Activated B cell treated with CpG ODN at 0.5 μM for 24 hours (primary cell): ENCODE results near the gene PALD1. TPM values are rescaled to one million over a fixed set of nuclear protein-coding genes. Genes with fewer than 3 reads are reported as not detected.

Source experiments
- ATAC-seq: fragments of 200-7000 bp; cut with Tn5 transposase; one replicate; pipeline ENCODE4 v1.10.0; 2021; ENCODE audit warnings: low read depth, mild to moderate bottlenecking, moderate library complexity
- CTCF ChIA-PET: fragments of 350-600 bp; sonication (Branson Sonifier 250); formaldehyde crosslinking; loops from one replicate; lab custom pipeline; 2021; ENCODE audit warnings: antibody characterized with exemption; lab: Charles Lee
- POLR2A ChIA-PET: fragments of 350-600 bp; sonication (Branson Sonifier 250); formaldehyde crosslinking; loops from one replicate; lab custom pipeline; 2021; ENCODE audit warnings: antibody characterized with exemption; lab: Charles Lee
- DNase-seq: peaks from one replicate; pipeline ENCODE4 v3.0.0; 2022
- H3K27ac Mint-ChIP-seq: one replicate; pipeline ENCODE4 v1.8.0; 2020; ENCODE audit warnings: mixed read lengths
- H3K27me3 Mint-ChIP-seq: one replicate; pipeline ENCODE4 v1.8.0; 2021; ENCODE audit warnings: mixed read lengths
- H3K36me3 Mint-ChIP-seq: one replicate; pipeline ENCODE4 v1.8.0; 2021; ENCODE audit warnings: low read depth, mixed read lengths
- H3K4me1 Mint-ChIP-seq: one replicate; pipeline ENCODE4 v1.8.0; 2021; ENCODE audit warnings: mixed read lengths
- H3K4me3 Mint-ChIP-seq: one replicate; pipeline ENCODE4 v1.8.0; 2020; ENCODE audit warnings: mild to moderate bottlenecking, mixed read lengths
- H3K9me3 Mint-ChIP-seq: one replicate; pipeline ENCODE4 v1.8.0; 2020; ENCODE audit warnings: mixed read lengths
- intact Hi-C: fragments of 100-400 bp; cut with micrococcal nuclease; formaldehyde crosslinking; loops from one replicate; pipeline ENCODE4 v1.15.1; 2024
- total RNA-seq: library from RNA; stranded (reverse); gene quantifications from 2 replicates; pipeline ENCODE4 v1.2.3, GENCODE V29; 2022
- TF ChIP-seq, protein P1 (sequence below): fragments of 200-600 bp; IDR thresholded peaks from one replicate; pipeline ENCODE4 v1.8.0; 2022; ENCODE audit warnings: antibody characterized with exemption, mild to moderate bottlenecking

PALD1 gene
- total RNA-seq, 1 donor from 2014 or later: 3.3 TPM

DNA sequence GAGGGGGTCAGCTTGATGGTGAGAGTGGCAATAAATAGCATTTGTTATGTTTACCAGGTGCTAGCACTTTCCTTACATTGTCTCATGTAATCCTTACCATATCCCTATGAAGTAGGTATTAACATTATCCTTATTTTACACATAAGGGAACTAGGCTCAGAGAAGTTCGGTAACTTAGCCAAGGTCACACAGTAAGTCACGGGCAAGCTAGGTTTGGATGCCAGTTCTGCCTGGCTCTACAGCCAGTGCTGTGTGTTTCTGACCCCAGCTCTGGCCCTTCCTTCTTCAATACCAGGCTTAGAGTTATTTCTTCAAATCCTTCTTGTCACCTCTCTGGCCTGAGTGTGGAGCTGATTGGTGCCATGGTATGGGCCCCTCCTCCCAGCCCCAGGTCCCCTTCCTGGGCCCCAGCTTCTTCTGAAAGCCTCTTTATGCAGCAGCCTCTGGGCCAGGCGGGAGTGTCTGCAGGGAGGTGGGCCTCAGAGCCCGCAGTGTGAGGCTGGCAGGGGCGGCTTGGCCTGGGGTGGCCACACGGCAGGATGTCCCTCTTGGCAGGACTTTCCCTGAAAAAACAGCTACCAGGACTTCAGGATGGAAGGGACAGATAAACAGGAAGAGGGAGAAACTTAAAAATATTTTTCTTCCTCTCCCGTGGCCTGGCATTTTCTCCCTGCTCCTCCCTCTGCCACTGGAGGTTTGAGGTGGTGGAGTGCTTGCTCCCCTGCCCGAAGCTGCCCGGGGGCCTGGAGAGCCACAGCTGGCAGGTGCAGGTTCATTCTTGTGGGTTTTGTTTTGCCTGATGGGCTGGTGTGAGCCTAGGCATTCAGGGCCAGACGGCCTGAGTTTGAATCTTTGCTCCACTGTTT is 20.6 kb downstream of the PALD1 start:
- no peak overlapping the region for H3K4me3 Mint-ChIP-seq

DNA sequence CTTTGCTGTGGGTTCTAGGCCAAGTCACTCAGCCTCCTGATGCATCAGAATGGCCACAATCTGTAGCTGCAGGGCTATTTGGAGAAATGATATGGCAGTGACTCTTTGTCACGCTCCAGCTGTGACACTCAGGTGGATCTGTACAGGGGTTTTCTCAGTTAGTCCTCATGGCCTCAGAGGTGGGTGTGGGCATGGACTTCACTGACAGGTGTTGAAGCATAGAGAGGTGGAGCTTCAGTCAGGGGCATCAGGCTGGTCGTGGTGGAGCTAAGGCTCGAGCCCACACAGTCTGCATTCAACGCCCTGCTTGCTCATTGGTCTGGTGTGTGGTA is 21.2 kb downstream of the PALD1 start:
- Mint-ChIP-seq H3K4me3 (no peak overlapping the region), H3K36me3 (no peaks in the 10 kb centered on the region), H3K27me3 (no peaks in the 10 kb centered on the region), H3K27ac (peak overlapping the region; percentile 50), H3K9me3 (no peaks in the 10 kb centered on the region), H3K4me1 (peaks cover 47% of the 10 kb centered on the region)
- CTCF ChIA-PET: interaction anchor here (1.0 kb wide), 1 partner anchor 14 kb away, joined by 3 read pairs; no protein-coding TSS in a partner anchor
- peak; percentile 56 for ATAC-seq
- intact Hi-C loops: no loop called here
- TF ChIP-seq, protein P1, sequence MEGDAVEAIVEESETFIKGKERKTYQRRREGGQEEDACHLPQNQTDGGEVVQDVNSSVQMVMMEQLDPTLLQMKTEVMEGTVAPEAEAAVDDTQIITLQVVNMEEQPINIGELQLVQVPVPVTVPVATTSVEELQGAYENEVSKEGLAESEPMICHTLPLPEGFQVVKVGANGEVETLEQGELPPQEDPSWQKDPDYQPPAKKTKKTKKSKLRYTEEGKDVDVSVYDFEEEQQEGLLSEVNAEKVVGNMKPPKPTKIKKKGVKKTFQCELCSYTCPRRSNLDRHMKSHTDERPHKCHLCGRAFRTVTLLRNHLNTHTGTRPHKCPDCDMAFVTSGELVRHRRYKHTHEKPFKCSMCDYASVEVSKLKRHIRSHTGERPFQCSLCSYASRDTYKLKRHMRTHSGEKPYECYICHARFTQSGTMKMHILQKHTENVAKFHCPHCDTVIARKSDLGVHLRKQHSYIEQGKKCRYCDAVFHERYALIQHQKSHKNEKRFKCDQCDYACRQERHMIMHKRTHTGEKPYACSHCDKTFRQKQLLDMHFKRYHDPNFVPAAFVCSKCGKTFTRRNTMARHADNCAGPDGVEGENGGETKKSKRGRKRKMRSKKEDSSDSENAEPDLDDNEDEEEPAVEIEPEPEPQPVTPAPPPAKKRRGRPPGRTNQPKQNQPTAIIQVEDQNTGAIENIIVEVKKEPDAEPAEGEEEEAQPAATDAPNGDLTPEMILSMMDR: no peak
- POLR2A ChIA-PET: interaction anchor here (0.6 to 1.5 kb wide), 2 partner anchors 13 to 14 kb away, joined by 4 to 6 read pairs; no protein-coding TSS in a partner anchor
- no peak for DNase-seq

More for the DNA sequence above, 20.6 kb downstream of the PALD1 start:
- ATAC-seq (no peak), DNase-seq (no peak)
- TF ChIP-seq, protein P1: no peak
- peak overlapping the region; percentile 50 for H3K27ac Mint-ChIP-seq
- peaks cover 53% of the 10 kb centered on the region for H3K4me1 Mint-ChIP-seq
- intact Hi-C loops: no loop called here
- no peaks in the 10 kb centered on the region for H3K27me3 Mint-ChIP-seq
- H3K9me3 Mint-ChIP-seq: no peaks in the 10 kb centered on the region
- POLR2A ChIA-PET: interaction anchor here (1.5 kb wide), 1 partner anchor 14 kb away, joined by 4 read pairs; no protein-coding TSS in a partner anchor
- H3K36me3 Mint-ChIP-seq: no peaks in the 10 kb centered on the region
- CTCF ChIA-PET: interaction anchor here (1.0 kb wide), 1 partner anchor 15 kb away, joined by 3 read pairs; no protein-coding TSS in a partner anchor

GRCh38 chr10:70500368-70500767 is 21.8 kb downstream of the PALD1 start:
- TF ChIP-seq, protein P1: no peak

GRCh38 chr10:70500812-70501301 is 22.3 kb downstream of the PALD1 start:
- Mint-ChIP-seq H3K36me3 (no peaks in the 10 kb centered on the region), H3K4me1 (peaks cover 36% of the 10 kb centered on the region), H3K4me3 (no peak overlapping the region), H3K9me3 (no peaks in the 10 kb centered on the region), H3K27me3 (no peaks in the 10 kb centered on the region), H3K27ac (no peak overlapping the region)
- ATAC-seq: no peak
- no peak for DNase-seq
- POLR2A ChIA-PET: interaction anchor here (1.5 kb wide), 1 partner anchor 13 kb away, joined by 4 read pairs; no protein-coding TSS in a partner anchor
- CTCF ChIA-PET: no interaction called here
- intact Hi-C loops: no loop called here
- TF ChIP-seq, protein P1: no peak

More at GRCh38 chr10:70500368-70500767, 21.8 kb downstream of the PALD1 start:
- intact Hi-C loops: no loop called here
- no peaks in the 10 kb centered on the region for H3K27me3 Mint-ChIP-seq
- ChIA-PET CTCF (interaction anchor here (1.0 kb wide), 1 partner anchor 13 kb away, joined by 3 read pairs; no protein-coding TSS in a partner anchor), POLR2A (interaction anchor here (0.6 to 1.5 kb wide), 2 partner anchors 13 kb away, joined by 4 to 6 read pairs; no protein-coding TSS in a partner anchor)
- DNase-seq: no peak
- no peak overlapping the region for H3K27ac Mint-ChIP-seq
- no peaks in the 10 kb centered on the region for H3K36me3 Mint-ChIP-seq
- H3K4me3 Mint-ChIP-seq: no peak overlapping the region
- no peaks in the 10 kb centered on the region for H3K9me3 Mint-ChIP-seq
- ATAC-seq: no peak
- peaks cover 41% of the 10 kb centered on the region for H3K4me1 Mint-ChIP-seq

DNA sequence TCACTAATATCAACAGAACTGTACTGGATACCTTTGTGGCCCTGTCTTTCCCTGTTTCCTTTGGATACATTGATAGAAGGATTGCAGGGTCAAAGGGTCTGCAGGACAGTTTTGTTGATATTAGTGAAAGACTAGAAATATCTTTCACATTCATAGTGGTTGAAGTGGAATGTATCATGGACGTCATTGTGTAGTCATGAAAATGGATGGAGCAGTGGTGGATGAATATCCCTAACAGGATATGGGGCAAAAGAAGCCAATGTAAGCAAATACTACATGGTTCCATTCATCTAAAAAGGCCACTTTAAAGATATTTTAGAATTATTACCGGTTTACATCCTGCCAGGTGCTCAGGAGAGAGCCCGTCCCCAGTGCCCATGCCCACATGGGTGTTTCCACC is 23.8 kb downstream of the PALD1 start:
- POLR2A ChIA-PET: no interaction called here
- intact Hi-C loops: no loop called here
- Mint-ChIP-seq H3K27me3 (no peaks in the 10 kb centered on the region), H3K4me1 (peaks cover 27% of the 10 kb centered on the region), H3K27ac (no peak overlapping the region), H3K36me3 (no peaks in the 10 kb centered on the region), H3K9me3 (no peaks in the 10 kb centered on the region), H3K4me3 (no peak overlapping the region)
- CTCF ChIA-PET: no interaction called here
- TF ChIP-seq, protein P1: no peak
- no peak for DNase-seq
- ATAC-seq: no peak
